NK-92 (cell line): ENCODE results near the gene KCNQ1.

Source experiments
- DNase-seq: peaks from one replicate; lab custom pipeline; 2025; ENCODE audit not compliant: unreplicated experiment; lab: John Stamatoyannopoulos, UW

The KCNQ1 gene

GRCh38 chr11:2460540-2461252 lies 15.9 kb downstream of the KCNQ1 start:
- DNase-seq = no peak

GRCh38 chr11:2461253-2461955 lies 16.6 kb downstream of the KCNQ1 start:
- DNase-seq = no peak

- no peak for DNase-seq
These were observed 17.2 kb downstream of the KCNQ1 start for GRCh38 chr11:2461956-2462542.

- no peak for DNase-seq
These were observed 17.8 kb downstream of the KCNQ1 start for GRCh38 chr11:2462543-2462985.

GRCh38 chr11:2462986-2463765 lies 18.4 kb downstream of the KCNQ1 start:
- no peak for DNase-seq

GRCh38 chr11:2463766-2464277 lies 19.0 kb downstream of the KCNQ1 start:
- DNase-seq = no peak

- DNase-seq = no peak
These were observed 19.8 kb downstream of the KCNQ1 start for GRCh38 chr11:2464451-2465165.

GRCh38 chr11:2465202-2466068 lies 20.6 kb downstream of the KCNQ1 start:
- no peak for DNase-seq

- DNase-seq = no peak
These were observed 21.4 kb downstream of the KCNQ1 start for GRCh38 chr11:2466069-2466801.

GRCh38 chr11:2466869-2467694 lies 22.3 kb downstream of the KCNQ1 start:
- DNase-seq = no peak

GRCh38 chr11:2467695-2468055 lies 22.9 kb downstream of the KCNQ1 start:
- no peak for DNase-seq

- no peak for DNase-seq
These were observed 23.8 kb downstream of the KCNQ1 start for GRCh38 chr11:2468363-2469235.

GRCh38 chr11:2470495-2470894 lies 25.7 kb downstream of the KCNQ1 start:
- DNase-seq = no peak

GRCh38 chr11:2471048-2471803 lies 26.4 kb downstream of the KCNQ1 start:
- DNase-seq = no peak

- DNase-seq = no peak
These were observed 26.9 kb downstream of the KCNQ1 start for GRCh38 chr11:2471804-2472096.

- no peak for DNase-seq
These were observed 27.8 kb downstream of the KCNQ1 start for GRCh38 chr11:2472428-2473186.
